Stimulated activated CD4-positive, alpha-beta T cell treated with anti-CD3 and anti-CD28 coated beads, Interleukin-1b, Interleukin-23, amount 100 ng/mL, for 1 hour (primary cell): ENCODE results near the gene POLR2L.

Experiments used
- DNase-seq, 2 donors: peaks; one replicate each; pipeline ENCODE4 v3.0.0-alpha.2; 2020; ENCODE audit warnings: low read depth in 2 of 2

The POLR2L gene

GRCh38 chr11:842370-843002, at the start of gene POLR2L, which contains the start of gene TSPAN4:
POLR2L (minus strand) TSS chr11:842529; CDS start chr11:842508, 21 bp downstream.
TSPAN4 (plus strand) TSS chr11:842852; CDS start chr11:850305, 7,453 bp downstream.
- peak; percentile 72 to 87 for DNase-seq

GRCh38 chr11:890794-891540, 48.6 kb upstream of the POLR2L start:
- no peak for DNase-seq

GRCh38 chr11:889687-890475, 47.6 kb upstream of the POLR2L start:
- DNase-seq, result no peak

- DNase-seq, result no peak
Measured at GRCh38 chr11:889257-889656, 46.9 kb upstream of the POLR2L start.

GRCh38 chr11:888310-889212, 46.2 kb upstream of the POLR2L start:
- no peak for DNase-seq

- DNase-seq, result no peak
Measured at GRCh38 chr11:887589-887988, 45.3 kb upstream of the POLR2L start.

- no peak for DNase-seq
Measured at GRCh38 chr11:886568-886967, 44.2 kb upstream of the POLR2L start.

- no peak for DNase-seq
Measured at GRCh38 chr11:884578-885070, 42.3 kb upstream of the POLR2L start.

GRCh38 chr11:883527-883926, 41.2 kb upstream of the POLR2L start:
- DNase-seq, result no peak

- no peak for DNase-seq
Measured at GRCh38 chr11:882596-882995, 40.3 kb upstream of the POLR2L start.

- no peak for DNase-seq
Measured at GRCh38 chr11:880447-880846, 38.1 kb upstream of the POLR2L start.

GRCh38 chr11:877565-877964, 35.2 kb upstream of the POLR2L start:
- DNase-seq, result no peak

- no peak for DNase-seq
Measured at GRCh38 chr11:876545-876944, 34.2 kb upstream of the POLR2L start.

GRCh38 chr11:875769-876301, 33.5 kb upstream of the POLR2L start:
- DNase-seq, result no peak

- DNase-seq, result no peak
Measured at GRCh38 chr11:875203-875602, 32.9 kb upstream of the POLR2L start.

GRCh38 chr11:873706-874105, 31.4 kb upstream of the POLR2L start:
- no peak for DNase-seq

GRCh38 chr11:872799-873198, 30.5 kb upstream of the POLR2L start:
- no peak for DNase-seq

- no peak for DNase-seq
Measured at GRCh38 chr11:871472-871871, 29.1 kb upstream of the POLR2L start.

- DNase-seq, result no peak
Measured at GRCh38 chr11:870418-870817, 28.1 kb upstream of the POLR2L start.

- no peak for DNase-seq
Measured at GRCh38 chr11:870127-870413, 27.7 kb upstream of the POLR2L start.

GRCh38 chr11:869399-870126, 27.2 kb upstream of the POLR2L start:
- no peak for DNase-seq
